MCF 10A (cell line): ENCODE data around the gene WNK1. TPM values are rescaled to one million over a fixed set of nuclear protein-coding genes. Genes with fewer than 3 reads are reported as not detected.

Source experiments
- BruUV-seq: library from RNA; stranded (reverse); fragments of 400-500 nt; replicated peaks from 2 replicates; lab custom pipeline; 2021; lab: Mats Ljungman, UMichigan
- CTCF ChIA-PET: fragments of 300-600 bp; sonication (Branson Sonifier 250); formaldehyde crosslinking; extraction: SDS; loops from one replicate; lab custom pipeline; 2021; ENCODE audit warnings: antibody characterized with exemption, inconsistent platforms; lab: Yijun Ruan, JAX
- POLR2A ChIA-PET: fragments of 300-600, 350-650 bp; sonication (Branson Sonifier 250); formaldehyde crosslinking; extraction: SDS; loops from one replicate; lab custom pipeline; 2020; ENCODE audit warnings: antibody characterized with exemption, inconsistent platforms; lab: Yijun Ruan, JAX
- DNase-seq: peaks from one replicate; pipeline ENCODE4 v3.0.0-alpha.2; 2018; ENCODE audit not compliant: unreplicated experiment
- H3K27ac Mint-ChIP-seq: one replicate; pipeline ENCODE4 v1.8.0; 2022; ENCODE audit warnings: mild to moderate bottlenecking, low read depth, mixed read lengths; ENCODE audit not compliant: unreplicated experiment
- H3K27me3 Mint-ChIP-seq: one replicate; pipeline ENCODE4 v1.8.0; 2022; ENCODE audit warnings: mixed read lengths; ENCODE audit not compliant: insufficient read depth, unreplicated experiment
- H3K36me3 Mint-ChIP-seq: one replicate; pipeline ENCODE4 v1.8.0; 2022; ENCODE audit warnings: mild to moderate bottlenecking, moderate library complexity, mixed read lengths; ENCODE audit not compliant: insufficient read depth, unreplicated experiment
- H3K4me1 Mint-ChIP-seq: one replicate; pipeline ENCODE4 v1.8.0; 2022; ENCODE audit warnings: mixed read lengths; ENCODE audit not compliant: insufficient read depth, unreplicated experiment
- H3K4me3 Mint-ChIP-seq: one replicate; pipeline ENCODE4 v1.8.0; 2022; ENCODE audit warnings: mild to moderate bottlenecking, moderate library complexity, mixed read lengths; ENCODE audit not compliant: unreplicated experiment
- H3K9me3 Mint-ChIP-seq: one replicate; pipeline ENCODE4 v1.8.0; 2022; ENCODE audit warnings: mixed read lengths; ENCODE audit not compliant: unreplicated experiment
- CTCF ChIP-seq: fragments of 200-600 bp; IDR thresholded peaks from one replicate; pipeline ENCODE4 v1.8.0; 2022; ENCODE audit warnings: antibody characterized with exemption, mild to moderate bottlenecking; ENCODE audit not compliant: unreplicated experiment
- intact Hi-C: fragments of 100-400 bp; cut with micrococcal nuclease; formaldehyde crosslinking; loops from 2 replicates; pipeline ENCODE4 v1.14.1; 2022
- total RNA-seq: library from RNA; stranded (reverse); gene quantifications from 2 replicates; pipeline ENCODE4 v1.2.3, GENCODE V29; 2022

Gene WNK1
- total RNA-seq, 1 experiment from 2014 or later, result 139 TPM

- BruUV-seq, result no TSS peak
- CTCF ChIA-PET, result interaction anchor here (0.8 kb wide), 1 partner anchor 105 kb away, joined by 4 read pairs; no protein-coding TSS in a partner anchor
- intact Hi-C loops, result no loop called here
- Mint-ChIP-seq H3K4me1 (no peaks in the 10 kb centered on the region), H3K9me3 (no peaks in the 10 kb centered on the region), H3K27ac (peak overlapping the region; percentile 68), H3K4me3 (no peak overlapping the region), H3K27me3 (no peaks in the 10 kb centered on the region), H3K36me3 (peaks cover 94% of the 10 kb centered on the region)
- POLR2A ChIA-PET, result interaction anchor here (0.8 kb wide), 1 partner anchor 71 kb away, joined by 5 read pairs; no protein-coding TSS in a partner anchor
- DNase-seq, result no peak
- TF ChIP-seq CTCF, result no peak
Measured at GRCh38 chr12:920676-921075, 168.3 kb downstream of the WNK1 start.

GRCh38 chr12:922285-922684 lies 169.9 kb downstream of the WNK1 start:
- BruUV-seq, result no TSS peak
- peaks cover 94% of the 10 kb centered on the region for H3K36me3 Mint-ChIP-seq

GRCh38 chr12:926641-927040 lies 174.3 kb downstream of the WNK1 start:
- no peaks in the 10 kb centered on the region for H3K4me1 Mint-ChIP-seq
- no peaks in the 10 kb centered on the region for H3K27me3 Mint-ChIP-seq
- ChIA-PET CTCF (no interaction called here), POLR2A (interaction anchor here (1.0 kb wide), 1 partner anchor 11 kb away, joined by 3 read pairs; no protein-coding TSS in a partner anchor)
- no peaks in the 10 kb centered on the region for H3K9me3 Mint-ChIP-seq
- H3K36me3 Mint-ChIP-seq, result peaks cover 97% of the 10 kb centered on the region
- no TSS peak for BruUV-seq
- no peak overlapping the region for H3K4me3 Mint-ChIP-seq
- intact Hi-C loops, result no loop called here
- TF ChIP-seq CTCF, result no peak
- DNase-seq, result no peak
- H3K27ac Mint-ChIP-seq, result no peak overlapping the region

More at GRCh38 chr12:922285-922684, 169.9 kb downstream of the WNK1 start:
- intact Hi-C loops, result no loop called here
- Mint-ChIP-seq H3K27ac (no peak overlapping the region), H3K27me3 (no peaks in the 10 kb centered on the region), H3K4me3 (no peak overlapping the region), H3K4me1 (no peaks in the 10 kb centered on the region), H3K9me3 (no peaks in the 10 kb centered on the region)
- no peak for TF ChIP-seq CTCF
- ChIA-PET POLR2A (no interaction called here), CTCF (interaction anchor here (0.6 to 0.7 kb wide), 2 partner anchors 32 to 353 kb away, joined by 3 to 4 read pairs; no protein-coding TSS in a partner anchor)
- DNase-seq, result no peak

DNA sequence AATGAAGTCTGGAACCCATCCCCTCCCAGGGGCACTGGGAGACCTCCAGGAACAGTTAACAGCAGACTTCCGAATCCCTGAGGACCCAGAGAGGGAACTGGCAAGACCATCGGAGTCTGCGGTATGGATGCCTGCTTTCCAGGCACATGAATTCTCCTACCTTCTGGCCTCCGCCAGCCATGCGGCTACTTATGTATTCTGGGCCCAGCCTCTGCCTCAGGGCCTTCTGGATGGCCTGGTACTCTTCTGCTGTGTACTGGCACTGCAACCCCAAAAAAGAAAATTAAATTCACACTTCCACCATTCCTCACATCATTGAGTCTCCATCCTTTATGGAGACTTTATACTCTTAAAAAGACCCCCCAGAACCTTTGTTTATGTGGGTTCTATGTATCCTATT lies 178.7 kb downstream of the WNK1 start:
- no peak for DNase-seq
- no peak overlapping the region for H3K4me3 Mint-ChIP-seq
- no peaks in the 10 kb centered on the region for H3K27me3 Mint-ChIP-seq
- H3K27ac Mint-ChIP-seq, result no peak overlapping the region
- ChIA-PET POLR2A (no interaction called here), CTCF (no interaction called here)
- BruUV-seq, result no TSS peak
- TF ChIP-seq CTCF, result no peak
- H3K36me3 Mint-ChIP-seq, result peaks cover 79% of the 10 kb centered on the region
- no peaks in the 10 kb centered on the region for H3K4me1 Mint-ChIP-seq
- no peaks in the 10 kb centered on the region for H3K9me3 Mint-ChIP-seq
- intact Hi-C loops, result no loop called here
